Karpas-422 (cell line): ENCODE measurements around the gene TTK. TPM values are rescaled to one million over a fixed set of nuclear protein-coding genes. Genes with fewer than 3 reads are reported as not detected.

Source experiments
- DNase-seq: peaks from one replicate; pipeline ENCODE4 v3.0.0-alpha.2; 2015
- H2AFZ ChIP-seq: fragments of 200-600 bp; sonication (generic); 2 replicates; pipeline ENCODE4 v1.6.1; 2014; ENCODE audit warnings: antibody characterized with exemption, low read length, mixed read lengths
- H3K27ac ChIP-seq: fragments of 200-600 bp; sonication (generic); 2 replicates; pipeline ENCODE4 v1.5.1; 2014; ENCODE audit warnings: mild to moderate bottlenecking, low read length, moderate library complexity
- H3K27me3 ChIP-seq: fragments of 200-600 bp; sonication (generic); 2 replicates; pipeline ENCODE4 v1.6.1; 2014; ENCODE audit warnings: low read length, mixed read lengths
- H3K36me3 ChIP-seq: fragments of 200-600 bp; sonication (generic); 2 replicates; pipeline ENCODE4 v1.6.1; 2014; ENCODE audit warnings: low read length, mixed read lengths; ENCODE audit not compliant: insufficient read depth
- H3K4me1 ChIP-seq: fragments of 200-600 bp; sonication (generic); 2 replicates; pipeline ENCODE4 v1.6.1; 2014; ENCODE audit warnings: mild to moderate bottlenecking, low read length, mixed read lengths
- H3K4me2 ChIP-seq: fragments of 200-600 bp; sonication (generic); 2 replicates; pipeline ENCODE4 v1.6.1; 2014; ENCODE audit warnings: low read length, low read depth, mild to moderate bottlenecking; ENCODE audit not compliant: poor library complexity, severe bottlenecking
- H3K4me3 ChIP-seq: fragments of 200-600 bp; sonication (generic); 2 replicates; pipeline ENCODE4 v1.5.1; 2014; ENCODE audit warnings: mild to moderate bottlenecking, antibody characterized with exemption, low read length, mixed read lengths
- H3K79me2 ChIP-seq: fragments of 200-600 bp; sonication (generic); 2 replicates; pipeline ENCODE4 v1.6.1; 2014; ENCODE audit warnings: mild to moderate bottlenecking, low read length, mixed read lengths
- H3K9ac ChIP-seq: fragments of 200-600 bp; sonication (generic); 2 replicates; pipeline ENCODE4 v1.6.0; 2014; ENCODE audit warnings: low read length
- H3K9me2 ChIP-seq: fragments of 200-600 bp; sonication (generic), shearing (Covaris generic); replicated peaks from 2 replicates; pipeline ENCODE4 v1.6.0; 2014; ENCODE audit warnings: mild to moderate bottlenecking, low read length, moderate library complexity; ENCODE audit not compliant: insufficient read depth
- H3K9me3 ChIP-seq: fragments of 300-700, 200-600 bp; sonication (generic); 2 replicates; pipeline ENCODE4 v1.6.1; 2014; ENCODE audit warnings: low read length, mixed read lengths
- H4K20me1 ChIP-seq: fragments of 200-600 bp; sonication (generic); 2 replicates; pipeline ENCODE4 v1.6.1; 2014; ENCODE audit warnings: mild to moderate bottlenecking, antibody characterized with exemption, low read length, low read depth; ENCODE audit not compliant: insufficient read depth
- total RNA-seq: library from RNA; depleted of rRNA; stranded (reverse); fragments of >200 nt; shearing (Covaris generic); gene quantifications from 2 replicates; pipeline ENCODE4 v1.2.3, GENCODE V29; 2014; ENCODE audit warnings: low replicate concordance

The TTK gene
- total RNA-seq, 1 experiment from 2014 or later: 52.0 TPM

DNA sequence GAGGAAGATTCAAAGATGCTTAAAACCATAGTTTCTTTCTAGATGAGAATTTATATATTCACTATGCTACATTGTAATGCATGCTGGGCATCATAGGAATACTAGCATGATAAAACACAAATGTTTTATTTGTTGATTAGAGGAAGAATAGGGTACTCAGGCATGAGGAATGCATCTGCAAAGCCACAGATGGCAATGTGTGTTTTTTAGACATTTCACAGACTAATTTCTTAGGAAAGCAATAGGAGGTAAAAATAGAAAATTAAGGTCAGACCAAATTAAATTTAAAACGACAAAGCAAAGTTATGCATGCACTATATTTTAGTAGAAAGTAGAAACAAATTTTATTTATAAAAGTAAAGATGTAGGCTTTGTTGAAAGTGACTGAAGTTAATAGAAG lies 2.1 kb downstream of the TTK start:
- Histone ChIP-seq H3K4me2 (peak overlapping the region; percentile 99), H3K4me3 (peak overlapping the region; percentile 76; the same call in 1 of the 2 replicates)
- DNase-seq: no peak

DNA sequence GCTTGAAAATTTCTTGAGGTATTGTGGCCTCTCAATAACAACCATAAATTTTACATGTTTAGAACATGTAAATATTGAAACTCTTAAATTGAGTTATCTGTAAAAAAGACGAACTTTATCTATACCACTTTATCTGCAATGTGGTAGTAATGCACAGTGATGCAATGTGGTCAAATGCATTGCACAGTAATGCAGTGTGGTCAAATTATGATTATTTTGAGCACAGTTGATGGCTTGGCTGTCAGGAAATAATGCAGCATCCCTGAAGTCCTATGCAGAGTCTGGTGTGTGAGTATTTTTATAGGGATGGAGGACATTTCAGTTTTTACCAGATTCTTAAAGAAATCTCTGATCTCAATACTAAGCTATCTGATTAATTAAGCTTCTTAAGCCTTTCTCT lies 5.1 kb downstream of the TTK start:
- H3K27me3 ChIP-seq: no peaks in the 10 kb centered on the region
- peaks cover 72% of the 10 kb centered on the region for H3K79me2 ChIP-seq
- no peaks in the 10 kb centered on the region for H4K20me1 ChIP-seq
- no peak overlapping the region for H3K4me3 ChIP-seq
- DNase-seq: no peak
- no peaks in the 10 kb centered on the region for H3K9me3 ChIP-seq
- H3K4me2 ChIP-seq: no peak overlapping the region
- H3K9ac ChIP-seq: no peak overlapping the region
- peaks cover 81% of the 10 kb centered on the region for H3K36me3 ChIP-seq
- H3K27ac ChIP-seq: no peak overlapping the region
- H3K4me1 ChIP-seq: peaks cover 21% of the 10 kb centered on the region
- no peak overlapping the region for H2AFZ ChIP-seq
- H3K9me2 ChIP-seq: no peaks in the 10 kb centered on the region

More for the DNA sequence above, 2.1 kb downstream of the TTK start:
- Histone ChIP-seq H3K4me1 (peaks cover 31% of the 10 kb centered on the region), H2AFZ (no peak overlapping the region), H3K27me3 (no peaks in the 10 kb centered on the region), H3K9ac (no peak overlapping the region), H3K9me2 (no peaks in the 10 kb centered on the region), H4K20me1 (no peaks in the 10 kb centered on the region), H3K79me2 (peaks cover 56% of the 10 kb centered on the region), H3K36me3 (peaks cover 53% of the 10 kb centered on the region), H3K27ac (no peak overlapping the region), H3K9me3 (no peaks in the 10 kb centered on the region)

DNA sequence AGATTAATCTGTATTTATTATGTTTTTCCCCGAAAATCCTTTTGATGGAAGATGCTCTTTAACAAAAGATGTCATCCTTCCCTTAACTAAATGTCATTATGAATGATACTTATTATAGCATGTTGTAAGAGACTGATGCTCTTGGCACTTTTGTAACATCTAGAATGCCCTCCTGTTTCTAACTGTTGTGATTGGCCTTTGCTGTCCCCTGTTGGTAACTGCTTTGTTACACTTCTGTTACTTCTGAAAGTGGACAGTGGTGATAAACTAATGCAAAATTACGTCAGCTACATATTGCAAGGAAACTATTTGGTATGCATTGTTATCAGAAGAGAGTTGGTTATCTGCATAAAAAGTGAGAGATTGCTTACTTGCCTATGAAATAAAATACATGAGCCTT lies 5.8 kb downstream of the TTK start:
- Histone ChIP-seq H3K4me2 (no peak overlapping the region), H3K4me1 (peaks cover 24% of the 10 kb centered on the region), H3K4me3 (no peak overlapping the region), H3K36me3 (peaks cover 88% of the 10 kb centered on the region), H2AFZ (no peak overlapping the region), H3K27me3 (no peaks in the 10 kb centered on the region), H3K9me3 (no peaks in the 10 kb centered on the region), H3K9ac (no peak overlapping the region), H3K27ac (no peak overlapping the region), H3K9me2 (no peaks in the 10 kb centered on the region), H4K20me1 (no peaks in the 10 kb centered on the region), H3K79me2 (peaks cover 72% of the 10 kb centered on the region)
- DNase-seq: no peak

DNA sequence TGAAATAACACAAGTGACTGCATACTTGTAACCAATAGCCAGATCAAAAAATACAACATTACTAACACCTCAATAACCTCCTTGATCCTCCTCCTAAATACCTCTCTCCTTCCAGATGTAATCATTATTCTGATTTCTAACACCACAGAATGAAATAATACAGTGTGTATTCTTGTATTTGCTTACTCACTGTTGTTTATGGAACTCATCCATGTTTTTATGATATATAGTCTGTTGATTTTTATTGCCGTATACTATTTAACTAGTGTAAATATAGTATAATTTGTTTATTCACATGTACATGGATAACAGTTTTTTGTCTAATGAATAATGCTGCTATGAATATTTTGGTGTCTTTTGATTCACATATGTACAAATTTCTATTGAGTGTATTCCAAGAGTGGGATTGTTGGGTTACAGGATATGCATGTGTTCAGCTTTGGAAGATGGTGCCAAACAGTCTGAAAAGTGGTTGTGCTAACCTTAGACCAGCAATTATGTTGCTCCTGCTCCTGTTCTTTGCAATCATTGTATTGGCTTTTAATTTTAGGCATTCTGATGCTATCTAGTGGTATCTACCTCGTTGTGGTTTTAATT lies 11.5 kb downstream of the TTK start:
- Histone ChIP-seq H3K9ac (no peak overlapping the region), H3K27me3 (no peaks in the 10 kb centered on the region), H3K4me2 (no peak overlapping the region), H3K36me3 (peaks cover 79% of the 10 kb centered on the region), H3K4me1 (peaks cover 16% of the 10 kb centered on the region), H3K27ac (no peak overlapping the region), H3K9me2 (no peaks in the 10 kb centered on the region), H4K20me1 (no peaks in the 10 kb centered on the region), H3K9me3 (no peaks in the 10 kb centered on the region), H2AFZ (no peak overlapping the region), H3K79me2 (peaks cover 54% of the 10 kb centered on the region), H3K4me3 (no peak overlapping the region)
- DNase-seq: no peak

DNA sequence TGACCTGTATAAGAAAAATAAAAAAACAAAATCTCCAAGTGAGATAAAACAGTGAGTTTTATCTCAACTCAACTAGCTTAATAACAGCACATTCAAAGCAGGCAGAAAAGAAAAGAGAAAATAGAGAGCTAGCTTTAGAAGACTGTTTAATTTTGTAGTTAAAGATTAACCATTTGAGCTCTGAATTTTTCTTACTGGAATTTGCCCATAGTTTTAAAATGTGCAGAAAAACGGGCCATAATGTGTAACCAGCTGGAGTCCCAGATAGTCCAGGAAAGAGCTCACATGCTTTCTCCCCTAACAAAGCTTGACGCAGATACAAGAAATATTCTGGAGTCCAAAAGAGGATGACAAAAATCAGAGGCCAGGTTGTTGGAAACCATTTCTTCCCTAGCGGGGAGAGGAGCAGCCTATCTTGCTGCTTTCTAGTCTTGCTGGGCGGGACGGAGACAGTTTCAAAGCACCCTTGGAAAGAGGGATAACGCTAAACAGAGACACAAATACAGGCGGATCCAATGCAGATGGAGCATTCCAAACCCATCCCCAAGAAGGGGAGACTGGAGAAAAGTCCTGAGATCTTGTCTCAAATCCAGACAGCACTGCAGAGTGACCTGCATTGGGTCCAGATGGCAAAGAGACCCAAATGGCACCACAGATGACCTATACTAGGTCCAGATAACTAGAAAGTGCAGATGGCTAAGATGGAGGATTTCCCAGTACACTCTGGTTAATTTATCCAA lies 16.1 kb downstream of the TTK start:
- H4K20me1 ChIP-seq: no peaks in the 10 kb centered on the region
- no peak overlapping the region for H3K27ac ChIP-seq
- H3K36me3 ChIP-seq: peaks cover 73% of the 10 kb centered on the region
- H3K4me1 ChIP-seq: peaks cover 9% of the 10 kb centered on the region
- DNase-seq: no peak
- H3K4me3 ChIP-seq: no peak overlapping the region
- no peak overlapping the region for H3K9ac ChIP-seq
- H3K27me3 ChIP-seq: no peaks in the 10 kb centered on the region
- H3K4me2 ChIP-seq: no peak overlapping the region
- H3K79me2 ChIP-seq: peaks cover 55% of the 10 kb centered on the region
- H3K9me2 ChIP-seq: no peaks in the 10 kb centered on the region
- H2AFZ ChIP-seq: no peak overlapping the region
- no peaks in the 10 kb centered on the region for H3K9me3 ChIP-seq

DNA sequence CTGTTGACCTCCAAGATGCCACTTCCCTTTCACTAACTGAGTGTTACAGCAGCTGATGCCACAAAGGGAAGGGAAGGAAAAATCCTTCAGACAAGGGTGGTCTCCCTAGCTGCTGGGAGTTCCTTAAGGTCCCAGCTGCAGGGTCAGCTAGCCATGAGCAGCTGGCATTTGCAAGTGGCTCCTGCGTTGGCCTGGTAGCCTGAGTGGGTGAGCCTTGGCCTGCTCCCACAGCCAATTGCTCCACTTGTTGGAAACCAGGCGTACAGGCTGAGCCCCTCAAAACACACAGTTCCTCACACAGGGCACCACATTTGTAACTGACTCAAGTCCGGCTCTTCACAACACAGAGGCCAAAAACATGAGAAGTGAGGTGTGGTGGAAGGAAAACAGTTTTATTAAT lies 16.7 kb downstream of the TTK start:
- Histone ChIP-seq H2AFZ (no peak overlapping the region), H3K4me2 (no peak overlapping the region), H3K4me3 (no peak overlapping the region), H3K79me2 (peaks cover 50% of the 10 kb centered on the region), H3K9me3 (no peaks in the 10 kb centered on the region), H3K4me1 (peaks cover 4% of the 10 kb centered on the region), H3K36me3 (peaks cover 67% of the 10 kb centered on the region), H3K27ac (no peak overlapping the region), H3K9me2 (no peaks in the 10 kb centered on the region), H4K20me1 (no peaks in the 10 kb centered on the region), H3K9ac (no peak overlapping the region), H3K27me3 (no peaks in the 10 kb centered on the region)
- no peak for DNase-seq

DNA sequence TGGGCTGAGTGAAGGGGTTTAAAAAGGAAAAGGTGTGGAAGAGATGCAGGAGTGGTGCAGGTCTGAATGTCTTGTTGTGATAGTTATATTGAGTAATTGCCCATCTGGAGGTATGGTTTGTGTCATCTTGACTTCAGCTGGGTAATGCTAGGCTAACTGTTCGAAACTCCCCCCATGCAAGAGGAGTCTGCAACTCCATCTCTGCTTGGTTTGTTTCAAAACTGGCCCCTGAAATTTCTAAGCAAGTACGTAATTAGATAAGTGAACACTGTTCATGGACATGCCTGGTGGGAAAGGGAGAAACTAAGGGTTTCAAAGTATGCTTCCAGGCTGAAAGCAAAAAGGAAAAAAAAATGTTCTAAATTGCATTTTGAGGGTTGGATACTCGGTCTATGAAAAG lies 17.1 kb downstream of the TTK start:
- H4K20me1 ChIP-seq: no peaks in the 10 kb centered on the region
- H2AFZ ChIP-seq: no peak overlapping the region
- H3K9me2 ChIP-seq: no peaks in the 10 kb centered on the region
- no peaks in the 10 kb centered on the region for H3K27me3 ChIP-seq
- H3K9me3 ChIP-seq: no peaks in the 10 kb centered on the region
- no peaks in the 10 kb centered on the region for H3K4me1 ChIP-seq
- no peak overlapping the region for H3K4me2 ChIP-seq
- no peak for DNase-seq
- H3K4me3 ChIP-seq: no peak overlapping the region
- no peak overlapping the region for H3K27ac ChIP-seq
- peaks cover 47% of the 10 kb centered on the region for H3K79me2 ChIP-seq
- no peak overlapping the region for H3K9ac ChIP-seq
- H3K36me3 ChIP-seq: peaks cover 66% of the 10 kb centered on the region

DNA sequence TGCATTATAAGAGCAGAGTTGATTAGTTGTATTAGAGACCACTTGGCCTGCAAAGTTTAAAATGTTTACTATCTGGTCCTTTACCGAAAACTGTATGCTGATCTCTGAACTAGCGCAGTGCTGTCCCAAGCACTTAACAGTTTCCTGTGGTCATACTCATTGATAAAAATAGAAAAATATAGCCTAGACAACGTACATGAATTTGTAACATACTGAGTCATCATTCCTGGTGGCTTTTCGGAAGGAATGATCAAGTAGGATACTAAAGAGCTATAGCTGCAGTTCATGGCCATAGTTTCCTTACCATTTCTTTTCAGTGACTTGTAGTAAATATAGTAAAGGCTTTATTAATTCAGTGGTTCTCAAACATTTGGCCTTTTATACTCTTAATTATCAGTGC lies 18.4 kb downstream of the TTK start:
- H3K79me2 ChIP-seq: peaks cover 43% of the 10 kb centered on the region

More for the DNA sequence above, 18.4 kb downstream of the TTK start:
- no peak overlapping the region for H3K27ac ChIP-seq
- H4K20me1 ChIP-seq: no peaks in the 10 kb centered on the region
- no peak overlapping the region for H3K4me3 ChIP-seq
- H3K9ac ChIP-seq: no peak overlapping the region
- H3K9me2 ChIP-seq: no peaks in the 10 kb centered on the region
- H3K27me3 ChIP-seq: no peaks in the 10 kb centered on the region
- no peak for DNase-seq
- no peaks in the 10 kb centered on the region for H3K4me1 ChIP-seq
- H3K9me3 ChIP-seq: no peaks in the 10 kb centered on the region
- H3K4me2 ChIP-seq: no peak overlapping the region
- H3K36me3 ChIP-seq: peaks cover 66% of the 10 kb centered on the region
- no peak overlapping the region for H2AFZ ChIP-seq
